Uterus (tissue), 4 donors: ENCODE measurements around the gene LGI2. TPM values are rescaled to one million over a fixed set of nuclear protein-coding genes. Genes with fewer than 3 reads are reported as not detected.
A peak's percentile ranks its signal among the peaks of the same experiment; 100 is the strongest.

ENCODE experiments used
- DNase-seq, 2 donors: peaks; one replicate each; pipeline ENCODE4 v3.0.0-alpha.2; 2019 to 2020
- H3K27ac ChIP-seq, 2 donors: fragments of 200-600 bp; sonication (generic); 1 replicate in 1 of 2; 2 replicates in 1 of 2; pipeline ENCODE4 v1.5.1; 2016 to 2018
- H3K27me3 ChIP-seq, 2 donors: fragments of 200-600 bp; sonication (generic); one replicate each; pipeline ENCODE4 v1.5.1; 2018 to 2019; ENCODE audit warnings: control low read depth in 1 of 2
- H3K36me3 ChIP-seq, 2 donors: fragments of 200-600 bp; sonication (generic); one replicate each; pipeline ENCODE4 v1.5.1; 2019; ENCODE audit warnings: control low read depth in 1 of 2
- H3K4me1 ChIP-seq, 2 donors: fragments of 200-600 bp; sonication (generic); one replicate each; pipeline ENCODE4 v1.5.1; 2018 to 2019; ENCODE audit warnings: control low read depth in 1 of 2
- H3K4me3 ChIP-seq, 2 donors: fragments of 200-600 bp; sonication (generic); 1 replicate in 1 of 2; 2 replicates in 1 of 2; pipeline ENCODE4 v1.5.1; 2018 to 2019; ENCODE audit warnings: mild to moderate bottlenecking in 1 of 2
- H3K9me3 ChIP-seq, 2 donors: fragments of 200-600 bp; sonication (generic); one replicate each; pipeline ENCODE4 v1.5.1; 2019; ENCODE audit warnings: control low read depth in 1 of 2
- POLR2A ChIP-seq, 2 donors: fragments of 450-650 bp; IDR thresholded peaks; one replicate each; pipeline ENCODE4 v1.6.1; 2016; ENCODE audit warnings: antibody characterized with exemption in 2 of 2, mild to moderate bottlenecking in 1 of 2, moderate library complexity in 1 of 2
- intact Hi-C: fragments of 100-400 bp; cut with DNase I; formaldehyde crosslinking; loops from one replicate; pipeline ENCODE4 v1.15.1; 2023; ENCODE audit warnings: low total_unique reads
- total RNA-seq, 4 donors: library from RNA; depleted of rRNA in 3 of 4; stranded (reverse); fragments of >200 nt in 3 of 4; gene quantifications; one replicate each; pipeline versions ENCODE4 v1.1.0 to v1.2.4, GENCODE V29; 2014 to 2023
- TF ChIP-seq, protein P1 (sequence below), 4 experiments: fragments of 200-600 bp in 2 of 4; fragments of 450-650 bp in 2 of 4; sonication (generic) in 2 of 4; IDR thresholded peaks; one replicate each; pipeline ENCODE4 v1.5.1; 2016 to 2019; ENCODE audit warnings: antibody characterized with exemption in 4 of 4, mild to moderate bottlenecking in 2 of 4, moderate library complexity in 1 of 4
- donor health status: DM: yes; HTN: yes; CAD: no.

The LGI2 gene
- total RNA-seq, 4 donors from 2014 or later: 2.3 to 23.7 (median 14.0) TPM

DNA sequence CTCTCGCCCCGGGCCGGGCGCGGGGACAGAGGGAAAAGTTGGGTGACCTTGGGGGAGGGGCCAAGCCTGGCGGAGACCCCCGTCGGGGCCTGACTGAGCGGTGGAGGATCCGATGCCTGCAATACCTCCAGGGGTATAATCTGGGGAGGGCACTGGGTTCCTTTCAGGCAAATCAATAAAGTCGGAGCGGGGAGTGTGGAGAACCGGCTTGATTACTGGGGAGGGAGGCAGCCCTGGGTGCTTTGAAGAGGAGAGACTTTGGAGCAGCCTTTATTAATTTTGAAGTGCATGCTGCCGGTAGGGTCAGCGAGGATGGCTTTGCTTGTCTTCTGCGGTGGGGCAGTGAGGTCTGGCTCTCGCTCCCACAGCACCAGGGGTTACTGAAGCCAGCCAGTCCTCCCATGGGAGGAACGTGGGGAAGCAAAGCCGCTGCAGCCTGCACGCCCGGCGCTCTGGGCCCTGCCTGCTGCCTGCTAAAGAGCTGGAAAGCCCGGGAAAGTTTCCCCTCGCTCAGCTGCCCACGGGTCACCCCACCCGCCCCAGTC, 403 bp upstream of the LGI2 start:
- H3K4me3 ChIP-seq: peak overlapping the region; percentile 36 to 56
- peaks cover 0 to 10% of the 10 kb centered on the region in 2 donors for H3K4me1 ChIP-seq
- intact Hi-C loops: no loop called here
- no peaks in the 10 kb centered on the region for H3K36me3 ChIP-seq
- no peaks in the 10 kb centered on the region for H3K27me3 ChIP-seq
- peak; percentile 42 to 43 for DNase-seq
- TF ChIP-seq, protein P1, sequence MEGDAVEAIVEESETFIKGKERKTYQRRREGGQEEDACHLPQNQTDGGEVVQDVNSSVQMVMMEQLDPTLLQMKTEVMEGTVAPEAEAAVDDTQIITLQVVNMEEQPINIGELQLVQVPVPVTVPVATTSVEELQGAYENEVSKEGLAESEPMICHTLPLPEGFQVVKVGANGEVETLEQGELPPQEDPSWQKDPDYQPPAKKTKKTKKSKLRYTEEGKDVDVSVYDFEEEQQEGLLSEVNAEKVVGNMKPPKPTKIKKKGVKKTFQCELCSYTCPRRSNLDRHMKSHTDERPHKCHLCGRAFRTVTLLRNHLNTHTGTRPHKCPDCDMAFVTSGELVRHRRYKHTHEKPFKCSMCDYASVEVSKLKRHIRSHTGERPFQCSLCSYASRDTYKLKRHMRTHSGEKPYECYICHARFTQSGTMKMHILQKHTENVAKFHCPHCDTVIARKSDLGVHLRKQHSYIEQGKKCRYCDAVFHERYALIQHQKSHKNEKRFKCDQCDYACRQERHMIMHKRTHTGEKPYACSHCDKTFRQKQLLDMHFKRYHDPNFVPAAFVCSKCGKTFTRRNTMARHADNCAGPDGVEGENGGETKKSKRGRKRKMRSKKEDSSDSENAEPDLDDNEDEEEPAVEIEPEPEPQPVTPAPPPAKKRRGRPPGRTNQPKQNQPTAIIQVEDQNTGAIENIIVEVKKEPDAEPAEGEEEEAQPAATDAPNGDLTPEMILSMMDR (IDR thresholded peaks at IDR 0.05): no peak
- no peak for TF ChIP-seq POLR2A (IDR thresholded peaks at IDR 0.05)
- H3K27ac ChIP-seq: peak overlapping the region; percentile 83 to 86
- H3K9me3 ChIP-seq: no peaks in the 10 kb centered on the region

DNA sequence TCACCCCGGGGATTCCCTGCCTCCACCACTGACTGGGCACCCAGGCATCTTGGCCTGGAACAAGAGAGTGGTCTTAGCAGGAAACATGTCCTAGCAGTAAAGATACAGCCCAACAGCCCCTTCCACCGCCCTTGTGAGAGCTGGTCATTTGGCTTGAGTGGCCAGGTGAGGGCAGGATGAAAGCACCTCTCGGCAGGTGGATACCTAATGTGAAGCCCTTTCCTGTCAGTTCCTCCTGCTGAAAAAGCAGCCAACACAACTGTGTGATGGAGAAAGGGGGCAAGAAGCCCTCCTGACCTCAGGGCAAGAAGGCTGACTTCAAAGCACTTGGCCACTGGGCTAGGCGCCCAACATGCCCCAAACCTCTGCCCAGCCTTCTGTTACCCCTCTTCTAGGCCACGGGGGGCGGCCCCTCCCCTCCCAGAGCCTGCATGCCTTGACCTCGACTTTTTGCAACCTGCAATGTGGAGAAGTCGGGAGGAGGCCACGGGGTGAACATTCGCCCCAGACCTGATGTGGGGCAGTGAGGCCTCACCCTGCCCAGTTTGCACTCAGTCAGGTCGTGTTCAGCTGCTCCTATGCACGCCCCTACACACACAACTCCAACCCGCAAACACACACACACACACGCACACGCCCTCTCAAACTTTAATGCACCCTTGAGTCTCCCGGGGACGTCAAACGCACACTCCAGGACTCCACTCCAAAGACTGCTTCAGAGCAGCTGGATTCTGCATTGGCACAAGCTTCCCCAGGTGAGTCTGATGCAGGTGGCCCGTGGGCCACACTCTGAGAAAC, 1.1 kb downstream of the LGI2 start:
- Histone ChIP-seq H3K9me3 (no peaks in the 10 kb centered on the region), H3K36me3 (no peaks in the 10 kb centered on the region), H3K4me1 (peaks cover 0 to 10% of the 10 kb centered on the region in 2 donors), H3K27me3 (no peaks in the 10 kb centered on the region), H3K4me3 (peak overlapping the region; percentile 36 to 56), H3K27ac (peak overlapping the region; percentile 83 to 86)
- intact Hi-C loops: no loop called here
- TF ChIP-seq, protein P1 (IDR thresholded peaks at IDR 0.05): no peak
- TF ChIP-seq POLR2A (IDR thresholded peaks at IDR 0.05): no peak
- no peak for DNase-seq

DNA sequence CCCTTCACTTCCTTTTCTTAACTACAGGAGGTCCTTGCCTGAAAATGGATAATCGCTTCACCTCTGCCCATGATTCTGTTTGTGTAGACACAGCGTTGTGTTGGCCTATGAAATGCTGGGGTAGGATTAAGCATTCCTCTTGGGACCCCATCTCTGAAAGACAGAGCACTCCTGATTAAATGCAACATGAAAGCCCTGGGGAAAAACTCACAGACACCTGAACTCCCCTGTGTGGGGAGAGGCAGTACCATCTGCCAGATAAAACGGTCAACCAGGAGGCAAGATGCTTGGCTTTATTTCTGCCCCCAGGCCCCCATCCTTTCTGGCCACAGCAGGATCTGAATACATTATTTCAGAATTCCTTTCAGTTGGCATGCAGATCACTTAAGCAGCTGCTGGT, 1.9 kb downstream of the LGI2 start:
- intact Hi-C loops: no loop called here
- H3K4me3 ChIP-seq: no peak overlapping the region
- H3K27me3 ChIP-seq: no peaks in the 10 kb centered on the region
- no peaks in the 10 kb centered on the region for H3K9me3 ChIP-seq
- TF ChIP-seq, protein P1 (IDR thresholded peaks at IDR 0.05): no peak
- no peak for TF ChIP-seq POLR2A (IDR thresholded peaks at IDR 0.05)
- no peak for DNase-seq
- peaks cover 0 to 10% of the 10 kb centered on the region in 2 donors for H3K4me1 ChIP-seq
- H3K36me3 ChIP-seq: no peaks in the 10 kb centered on the region
- H3K27ac ChIP-seq: peak overlapping the region in 1 of 2 donors; percentile 83

DNA sequence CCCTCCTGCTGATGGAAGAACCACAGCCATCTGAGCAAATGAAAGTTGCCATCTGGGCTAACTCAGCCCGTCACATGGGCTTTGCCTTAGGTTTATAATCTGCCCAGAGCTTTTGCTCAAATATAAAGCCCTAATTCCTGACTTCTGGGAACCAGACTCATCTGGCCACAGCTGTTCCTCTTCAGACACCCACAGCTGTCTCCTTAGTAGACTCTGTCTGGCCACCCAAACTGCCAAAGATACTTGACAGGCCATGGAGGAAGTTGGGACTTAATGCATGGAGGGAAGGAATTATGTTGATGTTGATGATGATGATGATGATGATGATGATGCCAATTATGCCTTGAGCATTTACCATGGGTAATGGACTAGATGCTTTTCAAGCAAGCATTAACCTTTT, 8.0 kb downstream of the LGI2 start:
- Histone ChIP-seq H3K4me3 (no peak overlapping the region), H3K9me3 (no peaks in the 10 kb centered on the region), H3K4me1 (no peaks in the 10 kb centered on the region), H3K27ac (no peak overlapping the region), H3K27me3 (no peaks in the 10 kb centered on the region), H3K36me3 (no peaks in the 10 kb centered on the region)
- no peak for DNase-seq
- intact Hi-C loops: no loop called here
- TF ChIP-seq, protein P1 (IDR thresholded peaks at IDR 0.05): no peak
- no peak for TF ChIP-seq POLR2A (IDR thresholded peaks at IDR 0.05)

DNA sequence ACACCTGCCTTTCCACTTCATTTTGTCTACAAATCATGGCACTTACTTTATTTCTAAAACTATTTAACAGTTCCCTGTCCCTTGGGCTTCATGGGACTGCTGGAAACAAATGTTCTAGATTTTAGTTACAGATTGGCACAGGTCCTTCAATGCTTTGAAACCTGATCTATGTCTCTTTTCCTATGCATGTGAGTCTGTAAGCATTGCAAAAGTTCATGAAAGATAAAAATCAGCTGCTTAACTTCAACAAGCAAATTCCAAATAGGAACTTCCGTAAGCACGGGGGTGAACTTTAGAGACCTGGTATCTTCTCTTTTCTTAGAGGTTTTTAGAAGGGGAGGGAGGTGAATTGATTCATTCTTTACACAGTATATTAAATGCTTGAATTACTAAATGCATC, 9.5 kb downstream of the LGI2 start:
- Histone ChIP-seq H3K36me3 (no peaks in the 10 kb centered on the region), H3K9me3 (no peaks in the 10 kb centered on the region), H3K27me3 (no peaks in the 10 kb centered on the region), H3K4me1 (no peaks in the 10 kb centered on the region), H3K27ac (no peak overlapping the region), H3K4me3 (no peak overlapping the region)
- TF ChIP-seq, protein P1 (IDR thresholded peaks at IDR 0.05): no peak
- no peak for TF ChIP-seq POLR2A (IDR thresholded peaks at IDR 0.05)
- no peak for DNase-seq
- intact Hi-C loops: no loop called here
